NT2/D1 (cell line): ENCODE data around the gene KIAA1328.
"Not testable (repeated sequence)": the region's sequence is repeated elsewhere in the genome, so short reads cannot be mapped to it uniquely, and the experiment has no call there.

Experiments used
- SUZ12 ChIP-seq: IDR thresholded peaks from 2 replicates; pipeline ENCODE4 v1.6.1; 2011; ENCODE audit not compliant: insufficient read length, insufficient read depth; ENCODE audit errors: extremely low read depth
- YY1 ChIP-seq: IDR thresholded peaks from 2 replicates; pipeline ENCODE4 v1.6.1; 2011; ENCODE audit not compliant: insufficient read length, insufficient read depth

- not testable (repeated sequence) for TF ChIP-seq SUZ12, YY1
Observed at GRCh38 chr18:36879796-36880195, 50.9 kb downstream of the KIAA1328 start.
